A549 (cell line): ENCODE results near the gene PRPS1L1. TPM values are rescaled to one million over a fixed set of nuclear protein-coding genes. Genes with fewer than 3 reads are reported as not detected.

Source experiments
- ATAC-seq, 2 experiments: fragments of 200-7000 bp in 1 of 2; fragments of >200 bp in 1 of 2; cut with Nextera tagmentation in 1 of 2; cut with Tn5 transposase in 1 of 2; 3 replicates each; pipeline versions ENCODE4 v1.8.0 to v1.9.1; 2018 to 2020; ENCODE audit warnings: mild to moderate bottlenecking in 1 of 2, moderate library complexity in 1 of 2
- CTCF ChIA-PET: fragments of 300-600 bp; sonication (Branson Sonifier 250); formaldehyde crosslinking; extraction: SDS; loops from one replicate; lab custom pipeline; 2021; ENCODE audit warnings: antibody characterized with exemption, inconsistent platforms; lab: Yijun Ruan, JAX
- POLR2A ChIA-PET: fragments of 350-600 bp; formaldehyde crosslinking; extraction: SDS; loops from one replicate; lab custom pipeline; 2021; ENCODE audit warnings: antibody characterized with exemption, inconsistent platforms; lab: Yijun Ruan, JAX
- DNase-seq, 2 experiments: peaks; one replicate each; pipeline versions ENCODE4 v3.0.0 to v3.0.0-alpha.2; 2011 to 2016; ENCODE audit warnings: low read depth in 1 of 2, low spot score in 1 of 2
- FAIRE-seq: peaks from 2 replicates; lab custom pipeline; 2011; peaks lifted over from hg19 to GRCh38; lab: Jason Lieb, UNC
- H3K27ac ChIP-seq, 2 experiments: fragments of >200 bp; sonication (Bioruptor Twin); formaldehyde crosslinking; 3 replicates each; pipeline ENCODE4 v1.5.1; 2016 to 2017
- H3K4me1 ChIP-seq: fragments of >200 bp; sonication (Bioruptor Twin); formaldehyde crosslinking; 3 replicates; pipeline ENCODE4 v1.6.1; 2016
- H3K4me2 ChIP-seq: fragments of >200 bp; sonication (Bioruptor Twin); formaldehyde crosslinking; 3 replicates; pipeline ENCODE4 v1.6.1; 2016
- H3K4me3 ChIP-seq: fragments of >200 bp; sonication (Bioruptor Twin); formaldehyde crosslinking; 3 replicates; pipeline ENCODE4 v1.5.1; 2016
- H3K9me3 ChIP-seq: fragments of >200 bp; sonication (Bioruptor Twin); formaldehyde crosslinking; 3 replicates; pipeline ENCODE4 v1.6.1; 2016
- BCL3 ChIP-seq: fragments of >200 bp; sonication (Bioruptor Twin); formaldehyde crosslinking; IDR thresholded peaks from 3 replicates; pipeline ENCODE4 v1.6.1; 2016
- CBX2 ChIP-seq: fragments of 200-600 bp; sonication (generic); IDR thresholded peaks from 2 replicates; pipeline ENCODE4 v1.6.1; 2016; ENCODE audit warnings: low read depth, mild to moderate bottlenecking, borderline replicate concordance
- CEBPB ChIP-seq, 2 experiments: fragments of >200 bp in 1 of 2; sonication (Bioruptor Twin) in 1 of 2; formaldehyde crosslinking in 1 of 2; IDR thresholded peaks; 2 replicates each; pipeline ENCODE4 v1.6.1; 2012 to 2016
- CTCF ChIP-seq: fragments of >200 bp; sonication (Bioruptor Twin); formaldehyde crosslinking; IDR thresholded peaks from 3 replicates; pipeline ENCODE4 v1.5.1; 2016
- EHF ChIP-seq: fragments of 250-450 bp; sonication (Bioruptor Pico); IDR thresholded peaks from 2 replicates; pipeline ENCODE4 v1.5.0; 2020; ENCODE audit warnings: mild to moderate bottlenecking
- EP300 ChIP-seq, 2 experiments: fragments of >200 bp; sonication (Bioruptor Twin); formaldehyde crosslinking; IDR thresholded peaks; 2 replicates in 1 of 2; 3 replicates in 1 of 2; pipeline ENCODE4 v1.6.1; 2016 to 2017
- FOXS1 ChIP-seq: fragments of 250-450 bp; sonication (Bioruptor Pico); IDR thresholded peaks from 2 replicates; pipeline ENCODE4 v1.5.0; 2020; ENCODE audit warnings: mild to moderate bottlenecking, moderate library complexity
- HEYL ChIP-seq: fragments of 250-450 bp; sonication (Bioruptor Pico); IDR thresholded peaks from 2 replicates; pipeline ENCODE4 v1.8.0; 2021; ENCODE audit warnings: mild to moderate bottlenecking, moderate library complexity
- HOXA7 ChIP-seq: fragments of 250-450 bp; sonication (Bioruptor Pico); IDR thresholded peaks from 2 replicates; pipeline ENCODE4 v1.5.0; 2020; ENCODE audit warnings: mild to moderate bottlenecking, moderate library complexity
- JUN ChIP-seq, 2 experiments: fragments of >200 bp; sonication (Bioruptor Twin); formaldehyde crosslinking; IDR thresholded peaks; 2 replicates in 1 of 2; 3 replicates in 1 of 2; pipeline ENCODE4 v1.6.1; 2016 to 2017
- MAFK ChIP-seq: fragments of 450-650 bp; IDR thresholded peaks from 2 replicates; pipeline ENCODE4 v1.6.1; 2014; ENCODE audit not compliant: partially characterized antibody
- MAX ChIP-seq: IDR thresholded peaks from 2 replicates; pipeline ENCODE4 v1.6.1; 2012
- MAZ ChIP-seq: fragments of 150-350 bp; IDR thresholded peaks from 2 replicates; pipeline ENCODE4 v1.6.1; 2014; ENCODE audit warnings: antibody characterized with exemption, low read depth, low read length, borderline replicate concordance
- MYC ChIP-seq: IDR thresholded peaks from 2 replicates; pipeline ENCODE4 v1.6.1; 2012; ENCODE audit warnings: mild to moderate bottlenecking, inconsistent platforms, low read length, improper control_type of control experiment, borderline replicate concordance
- PBX3 ChIP-seq: IDR thresholded peaks from 2 replicates; pipeline ENCODE4 v1.6.1; 2012
- PHF8 ChIP-seq: fragments of 200-600 bp; sonication (generic); IDR thresholded peaks from 2 replicates; pipeline ENCODE4 v1.6.1; 2016; ENCODE audit warnings: low read depth, mild to moderate bottlenecking, antibody characterized with exemption, moderate library complexity, borderline replicate concordance
- POLR2A ChIP-seq: IDR thresholded peaks from 2 replicates; pipeline ENCODE4 v1.6.1; 2012; ENCODE audit warnings: mild to moderate bottlenecking, low read length
- POLR2AphosphoS2 ChIP-seq: conservative IDR thresholded peaks from 2 replicates; pipeline ENCODE4 v1.6.1; 2012; ENCODE audit warnings: low read length, improper control_type of control experiment, inconsistent platforms
- REST ChIP-seq: fragments of 200-600 bp; sonication (generic); IDR thresholded peaks from 2 replicates; pipeline ENCODE4 v1.6.1; 2016; ENCODE audit warnings: antibody characterized with exemption, mild to moderate bottlenecking, moderate library complexity
- TFCP2L1 ChIP-seq: fragments of 250-450 bp; sonication (Bioruptor Pico); IDR thresholded peaks from 2 replicates; pipeline ENCODE4 v1.5.0; 2021; ENCODE audit warnings: mild to moderate bottlenecking
- TP53 ChIP-seq: fragments of 250-450 bp; sonication (Bioruptor Pico); IDR thresholded peaks from 2 replicates; pipeline ENCODE4 v1.5.0; 2021; ENCODE audit warnings: mild to moderate bottlenecking, moderate library complexity
- USF2 ChIP-seq: fragments of 450-650 bp; IDR thresholded peaks from 2 replicates; pipeline ENCODE4 v1.6.1; 2014; ENCODE audit warnings: antibody characterized with exemption
- ZC3H11A ChIP-seq: fragments of 450-650 bp; IDR thresholded peaks from 2 replicates; pipeline ENCODE4 v1.6.1; 2014; ENCODE audit warnings: antibody characterized with exemption, mild to moderate bottlenecking
- ZFP36 ChIP-seq: fragments of 450-650 bp; IDR thresholded peaks from 2 replicates; pipeline ENCODE4 v1.6.1; 2014; ENCODE audit warnings: borderline replicate concordance; ENCODE audit not compliant: partially characterized antibody
- WGBS: methylation state at CpG from one replicate; pipeline ENCODE4 v1.1.6; 2017; ENCODE audit errors: missing lambda C conversion rate; 5-methylcytosine and 5-hydroxymethylcytosine counted together
- polyA plus RNA-seq, 4 experiments: library from polyadenylated mRNA; depleted of rRNA in 3 of 4; stranded (reverse); fragments of >200 nt; fragmentation: RNase III in 1 of 4; extraction: RNeasy Plus Mini Kit Qiagen cat#74134 plus additional on column Dnase treatment in 1 of 4; gene quantifications; 2 replicates in 3 of 4; 3 replicates in 1 of 4; pipeline ENCODE4 v1.2.3, GENCODE V29; 2011 to 2017

The PRPS1L1 gene
- polyA plus RNA-seq, 2 of the 4 experiments (the other 2 are of a cell fraction): not detected

GRCh38 chr7:17986851-17987250 lies 40.8 kb downstream of the PRPS1L1 start:
- H3K4me1 ChIP-seq: no peaks in the 10 kb centered on the region
- 65% methylated on average over 1 of the region's 1 CpG for WGBS
- ATAC-seq (no peak), FAIRE-seq (no peak), DNase-seq (no peak)
- ChIA-PET POLR2A (no interaction called here), CTCF (no interaction called here)
- peak overlapping the region; percentile 15; the same call in 1 of the 3 replicates for H3K4me2 ChIP-seq
- TF ChIP-seq PHF8 (no peak), MAX (no peak), POLR2AphosphoS2 (no peak), EP300 (IDR thresholded peaks at IDR 0.05) (no peak), HEYL (CRISPR knock-in tag) (no peak), CEBPB (IDR thresholded peaks at IDR 0.05) (no peak), JUN (IDR thresholded peaks at IDR 0.05) (no peak), POLR2A (no peak), EHF (CRISPR knock-in tag) (no peak)
- no peaks in the 10 kb centered on the region for H3K9me3 ChIP-seq
- H3K4me3 ChIP-seq: no peak overlapping the region
- no peak overlapping the region for H3K27ac ChIP-seq

- Histone ChIP-seq H3K4me2 (no peak overlapping the region), H3K4me3 (no peak overlapping the region), H3K27ac (no peak overlapping the region), H3K4me1 (no peaks in the 10 kb centered on the region), H3K9me3 (no peaks in the 10 kb centered on the region)
- 42% methylated on average over 6 of the region's 6 CpGs for WGBS
- POLR2A ChIA-PET: no interaction called here
- CTCF ChIA-PET: no interaction called here
- TF ChIP-seq HEYL (CRISPR knock-in tag): no peak
- no peak for TF ChIP-seq ZFP36
- no peak for TF ChIP-seq PHF8
- TF ChIP-seq TFCP2L1: no peak
- TF ChIP-seq CTCF: no peak
- TF ChIP-seq MAZ: no peak
- no peak for TF ChIP-seq EP300 (IDR thresholded peaks at IDR 0.05)
- no peak; a peak in 1 of 6 replicates for ATAC-seq
- FAIRE-seq: no peak
- DNase-seq: no peak
These were observed 42.0 kb downstream of the PRPS1L1 start for GRCh38 chr7:17985473-17986239.

GRCh38 chr7:17984288-17984687 lies 43.4 kb downstream of the PRPS1L1 start:
- 50% methylated on average over 1 of the region's 1 CpG for WGBS
- CTCF ChIA-PET: no interaction called here
- ATAC-seq: no peak
- TF ChIP-seq MAZ (no peak), MAFK (no peak), MYC (no peak), BCL3 (no peak), HOXA7 (CRISPR knock-in tag) (no peak), FOXS1 (CRISPR knock-in tag) (no peak), PBX3 (no peak), REST (no peak), TP53 (CRISPR knock-in tag) (no peak), CBX2 (no peak), ZC3H11A (no peak), USF2 (no peak)

More at GRCh38 chr7:17984288-17984687, 43.4 kb downstream of the PRPS1L1 start:
- Histone ChIP-seq H3K4me1 (no peaks in the 10 kb centered on the region), H3K27ac (no peak overlapping the region), H3K9me3 (no peaks in the 10 kb centered on the region), H3K4me2 (no peak overlapping the region), H3K4me3 (no peak overlapping the region)
- DNase-seq: no peak
- FAIRE-seq: no peak
- POLR2A ChIA-PET: interaction anchor here (0.6 kb wide), 1 partner anchor 427 kb away, joined by 3 read pairs; no protein-coding TSS in a partner anchor
